Measurements from ENCODE around the gene ATXN2L.
A peak's percentile ranks its signal among the peaks of the same experiment; 100 is the strongest.
"Not testable (repeated sequence)": the region's sequence is repeated elsewhere in the genome, so short reads cannot be mapped to it uniquely, and the experiment has no call there.

The ATXN2L gene

GRCh38 chr16:28873543-28874201 is 50.9 kb downstream of the ATXN2L start:
- no peak for DNase-seq

GRCh38 chr16:28874406-28874805 is 51.6 kb downstream of the ATXN2L start:
- DNase-seq: no peak

GRCh38 chr16:28875134-28876018 is 52.6 kb downstream of the ATXN2L start:
- DNase-seq: no peak

- no peak for DNase-seq
These were observed 53.3 kb downstream of the ATXN2L start for GRCh38 chr16:28876019-28876659.

- no peak for DNase-seq
These were observed 54.3 kb downstream of the ATXN2L start for GRCh38 chr16:28876973-28877654.

- no peak for DNase-seq
These were observed 54.8 kb downstream of the ATXN2L start for GRCh38 chr16:28877655-28878000.

GRCh38 chr16:28878083-28878926 is 55.5 kb downstream of the ATXN2L start, which contains the start of gene ATP2A1:
ATP2A1 (plus strand) TSS chr16:28878488; CDS start chr16:28878672, 184 bp downstream.
- no peak for DNase-seq

GRCh38 chr16:28879261-28879840 is 56.6 kb downstream of the ATXN2L start:
- DNase-seq: no peak

- peak; percentile 87 for DNase-seq
These were observed 57.2 kb downstream of the ATXN2L start for GRCh38 chr16:28879841-28880588.

- DNase-seq: no peak
These were observed 57.8 kb downstream of the ATXN2L start for GRCh38 chr16:28880589-28880915.

GRCh38 chr16:28880955-28881354 is 58.2 kb downstream of the ATXN2L start:
- DNase-seq: no peak

- DNase-seq: not testable (repeated sequence)
These were observed 58.8 kb downstream of the ATXN2L start for GRCh38 chr16:28881565-28881964.

- no peak for DNase-seq
These were observed 59.9 kb downstream of the ATXN2L start for GRCh38 chr16:28882551-28883160.

GRCh38 chr16:28883221-28883996 is 60.6 kb downstream of the ATXN2L start:
- DNase-seq: no peak

- no peak for DNase-seq
These were observed 61.2 kb downstream of the ATXN2L start for GRCh38 chr16:28884045-28884444.
